Motor neuron (in vitro differentiated cells): ENCODE results near the gene C2orf78. TPM values are rescaled to one million over a fixed set of nuclear protein-coding genes. Genes with fewer than 3 reads are reported as not detected.
"Not testable (repeated sequence)": the region's sequence is repeated elsewhere in the genome, so short reads cannot be mapped to it uniquely, and the experiment has no call there.

ENCODE experiments used
- ATAC-seq, 8 experiments: fragments of 200-7000 bp; cut with Tn5 transposase; replicated peaks in 6 of 8; 2 replicates each; pipeline ENCODE4 v1.8.0; 2021; ENCODE audit warnings: mild to moderate bottlenecking in 8 of 8, moderate library complexity in 8 of 8
- H3K27ac ChIP-seq, 2 donors: fragments of 250-450 bp; sonication (Bioruptor Pico); 2 replicates each; pipeline ENCODE4 v1.9.0; 2021; ENCODE audit warnings: antibody characterized with exemption in 2 of 2, mild to moderate bottlenecking in 2 of 2, moderate library complexity in 1 of 2
- H3K4me1 ChIP-seq, 2 donors: fragments of 250-450 bp; sonication (Bioruptor Pico); replicated peaks in 1 of 2; 2 replicates each; pipeline ENCODE4 v1.6.1; 2021; ENCODE audit warnings: antibody characterized with exemption in 2 of 2, mild to moderate bottlenecking in 2 of 2, moderate library complexity in 1 of 2
- H3K4me3 ChIP-seq, 5 donors: fragments of 250-450 bp; sonication (Bioruptor Pico); 2 replicates each; pipeline ENCODE4 v1.9.0; 2021; ENCODE audit warnings: antibody characterized with exemption in 5 of 5, mild to moderate bottlenecking in 5 of 5, moderate library complexity in 4 of 5
- WGBS, 10 experiments: fragments of 450-650 bp; shearing (Covaris generic); methylation state at CpG; one replicate each; pipeline ENCODE4 v1.0.0; 2022; 5-methylcytosine and 5-hydroxymethylcytosine counted together
- in situ Hi-C, 9 experiments: fragments of 400-800 bp; cut with MboI; loops; one replicate each; pipeline ENCODE4 v1.15.0; 2021; ENCODE audit warnings: low sequenced_read_pairs in 9 of 9, low pct_unique_long_range_greater_than_20kb in 2 of 9; ENCODE audit not compliant: unreplicated experiment in 9 of 9
- total RNA-seq, 8 experiments: library from RNA; unstranded; fragments of 300-600 nt; gene quantifications; 2 replicates each; pipeline versions ENCODE4 v1.2.3 to v1.2.4, GENCODE V29; 2022

The C2orf78 gene
- total RNA-seq, 8 experiments from 2014 or later = 0.08 to 0.21 (median 0.10) TPM; not detected in 3

GRCh38 chr2:73766349-73766748 lies 17.6 kb upstream of the C2orf78 start:
- no peak for ATAC-seq
- Histone ChIP-seq H3K4me1 (peaks cover 0 to 3% of the 10 kb centered on the region in 2 donors), H3K4me3 (no peak overlapping the region), H3K27ac (no peak overlapping the region)
- in situ Hi-C loops = no loop called here
- WGBS, 10 experiments = 86 to 100% (median 100%) methylated on average over 1 of the region's 1 CpG; no CpG with 5 or more reads in 3 of the 10 experiments

DNA sequence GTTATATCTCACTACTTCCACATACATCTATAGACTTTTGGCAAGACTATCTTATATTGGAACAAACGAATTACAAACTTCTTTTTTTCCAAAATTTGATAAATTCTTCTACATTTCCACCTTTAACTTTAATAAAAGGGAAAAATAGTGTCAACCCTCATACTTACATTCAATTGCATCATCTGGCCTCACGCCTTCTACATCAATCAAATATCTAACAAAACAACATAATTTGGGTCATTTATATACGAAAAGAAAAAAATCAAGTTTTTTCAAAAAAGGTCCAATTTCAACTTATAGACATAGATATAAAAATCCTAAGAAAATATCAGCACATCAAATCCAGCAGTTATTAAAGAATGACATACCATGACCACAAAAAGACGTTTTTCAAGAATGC lies 17.0 kb upstream of the C2orf78 start:
- H3K27ac ChIP-seq = no peak overlapping the region
- in situ Hi-C loops = no loop called here
- no peak for ATAC-seq
- no peak overlapping the region for H3K4me3 ChIP-seq
- WGBS, 10 experiments = 78 to 98% (median 86%) methylated on average over 1 to 4 of the region's 4 CpGs; no CpG with 5 or more reads in 2 of the 10 experiments
- peaks cover 0 to 3% of the 10 kb centered on the region in 2 donors for H3K4me1 ChIP-seq

GRCh38 chr2:73770725-73771124 lies 13.3 kb upstream of the C2orf78 start:
- Histone ChIP-seq H3K27ac (no peak overlapping the region), H3K4me1 (peaks cover 0 to 3% of the 10 kb centered on the region in 2 donors), H3K4me3 (no peak overlapping the region)
- 58 to 100% (median 88%) methylated on average over 1 to 3 of the region's 3 CpGs for WGBS, 10 experiments
- in situ Hi-C loops = no loop called here
- ATAC-seq = no peak

GRCh38 chr2:73772819-73773218 lies 11.2 kb upstream of the C2orf78 start:
- in situ Hi-C loops = no loop called here
- no peak overlapping the region for H3K27ac ChIP-seq
- no peaks in the 10 kb centered on the region for H3K4me1 ChIP-seq
- no peak overlapping the region for H3K4me3 ChIP-seq
- no peak for ATAC-seq

GRCh38 chr2:73776381-73776780 lies 7.6 kb upstream of the C2orf78 start:
- WGBS, 10 experiments = 60 to 100% (median 92%) methylated on average over 1 to 2 of the region's 4 CpGs; no CpG with 5 or more reads in 3 of the 10 experiments
- Histone ChIP-seq H3K27ac (no peak overlapping the region), H3K4me1 (peaks cover 9 to 10% of the 10 kb centered on the region in 2 donors), H3K4me3 (no peak overlapping the region)
- in situ Hi-C loops = no loop called here
- no peak for ATAC-seq

DNA sequence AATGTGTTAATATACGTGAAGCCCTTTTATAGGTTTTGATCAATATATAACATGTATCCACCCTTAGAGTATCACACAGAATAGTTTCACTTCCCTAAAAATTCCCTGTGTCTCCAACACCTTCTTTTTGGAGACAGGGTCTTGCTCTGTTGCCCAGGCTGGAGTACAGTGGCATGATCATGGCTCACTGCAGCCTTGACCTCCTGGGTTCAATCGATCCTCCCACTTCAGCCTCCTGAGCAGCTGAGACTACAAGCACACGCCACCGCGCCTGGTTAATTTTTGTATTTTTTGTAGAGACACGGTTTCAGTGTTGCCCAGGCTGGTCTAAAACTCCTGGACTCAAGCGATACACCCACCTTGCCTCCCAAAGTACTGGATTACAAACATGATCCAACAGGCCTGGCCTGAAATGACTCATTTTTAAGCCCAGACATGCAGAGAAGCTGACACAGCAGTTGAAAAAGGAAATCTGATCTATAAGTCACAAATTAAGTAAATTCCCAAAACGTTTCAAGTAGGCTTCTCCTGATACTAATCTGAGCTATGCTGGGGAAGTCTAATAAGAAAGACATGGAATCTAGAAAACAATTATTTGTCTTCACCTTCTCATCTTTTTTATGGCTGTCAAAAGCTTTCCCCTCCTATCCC lies 7.0 kb upstream of the C2orf78 start:
- ATAC-seq = peak in 1 of 8 experiments; percentile 11
- no peak overlapping the region for H3K27ac ChIP-seq
- no peak overlapping the region for H3K4me3 ChIP-seq
- in situ Hi-C loops = no loop called here
- peaks cover 9 to 10% of the 10 kb centered on the region in 2 donors for H3K4me1 ChIP-seq
- WGBS, 10 experiments = 42 to 100% (median 91%) methylated on average over 1 to 8 of the region's 8 CpGs; no CpG with 5 or more reads in 1 of the 10 experiments

DNA sequence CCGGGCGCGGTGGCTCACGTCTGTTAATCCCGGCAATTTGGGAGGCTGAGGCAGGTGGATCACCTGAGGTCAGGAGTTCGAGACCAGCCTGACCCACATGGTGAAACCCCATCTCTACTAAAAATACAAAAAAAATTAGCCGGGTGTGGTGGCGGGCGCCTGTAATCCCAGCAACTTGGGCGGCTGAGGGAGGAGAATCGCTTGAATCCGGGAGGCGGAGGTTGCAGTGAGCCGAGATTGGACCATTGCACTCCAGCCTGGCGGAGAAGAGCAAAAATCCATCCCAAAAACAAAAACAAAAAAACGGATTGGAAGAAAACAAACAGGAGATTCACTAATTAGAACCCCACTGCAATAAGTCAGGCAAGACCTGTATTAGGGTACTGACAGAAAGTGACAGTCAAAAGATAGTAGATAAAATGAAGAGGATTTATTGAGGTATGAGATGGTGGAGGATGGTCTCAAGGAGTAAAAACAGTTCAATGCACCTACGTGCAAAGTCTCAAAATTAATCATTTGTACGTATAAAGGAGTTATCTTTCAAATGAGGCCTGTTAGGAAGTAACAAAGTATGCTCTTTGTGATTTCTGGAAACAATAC lies 5.0 kb upstream of the C2orf78 start:
- H3K27ac ChIP-seq = peak overlapping the region in 1 of 2 donors; percentile 83
- in situ Hi-C loops = not testable (repeated sequence)
- peak overlapping the region; percentile 67 to 98 (median 80) for H3K4me3 ChIP-seq

DNA sequence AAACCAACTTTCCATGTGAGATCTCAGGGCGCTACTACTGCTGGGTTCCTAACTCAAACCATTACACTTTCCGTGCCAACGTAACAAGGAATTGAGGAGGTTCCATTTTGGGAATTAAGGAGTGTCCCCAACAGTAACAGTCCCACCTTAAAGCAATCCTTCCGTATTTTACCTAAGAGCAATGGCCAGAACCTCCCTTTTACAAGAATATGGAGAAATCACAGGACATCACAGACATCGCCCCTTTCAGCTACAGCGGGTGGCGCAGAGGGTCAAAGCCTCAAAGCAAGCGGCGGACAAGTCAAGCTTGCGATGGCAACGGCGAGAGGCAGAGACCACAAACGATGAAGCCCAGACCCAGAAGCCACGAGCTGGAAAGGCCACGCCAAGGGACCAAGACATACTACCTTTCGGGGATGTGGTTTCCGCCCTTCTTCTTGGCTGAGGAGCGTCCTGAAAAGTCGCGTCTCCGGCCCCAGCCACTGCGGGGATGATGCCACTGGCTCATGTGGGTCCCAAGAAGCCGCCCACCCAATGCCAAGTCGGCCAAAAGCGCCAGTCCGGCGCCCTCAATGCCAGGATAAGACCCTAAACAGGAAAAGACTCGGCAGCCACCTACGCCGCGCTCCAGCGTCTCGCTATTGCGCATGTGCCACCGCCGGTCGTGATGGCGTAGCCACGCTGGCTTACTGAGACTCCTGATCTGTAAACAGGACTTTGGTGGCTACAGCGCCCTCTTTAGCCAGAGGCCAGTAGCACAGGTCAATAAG lies 4.3 kb upstream of the C2orf78 start, which contains the start of gene DUSP11:
Gene DUSP11 (minus strand): TSS at position 637 of the 770 bp plus-strand sequence. CDS start 129 bp downstream, at position 508.
- Histone ChIP-seq H3K4me3 (peak within 1 kb of the TSS; percentile 67 to 98 (median 80)), H3K27ac (peak within 1 kb of the TSS; percentile 78 to 83), H3K4me1 (peaks cover 9 to 10% of the 10 kb centered on the region in 2 donors)
- ATAC-seq = peak; percentile 88 to 99 (median 97)
- in situ Hi-C loops = no loop called here
- 0 to 5% (median 0%) methylated on average over 2 to 35 of the region's 40 CpGs for WGBS, 10 experiments

More for the DNA sequence above, 5.0 kb upstream of the C2orf78 start:
- H3K4me1 ChIP-seq, ATAC-seq: not testable (repeated sequence)
- WGBS, 10 experiments = 26 to 72% (median 63%) methylated on average over 4 to 16 of the region's 18 CpGs; no CpG with 5 or more reads in 1 of the 10 experiments

DNA sequence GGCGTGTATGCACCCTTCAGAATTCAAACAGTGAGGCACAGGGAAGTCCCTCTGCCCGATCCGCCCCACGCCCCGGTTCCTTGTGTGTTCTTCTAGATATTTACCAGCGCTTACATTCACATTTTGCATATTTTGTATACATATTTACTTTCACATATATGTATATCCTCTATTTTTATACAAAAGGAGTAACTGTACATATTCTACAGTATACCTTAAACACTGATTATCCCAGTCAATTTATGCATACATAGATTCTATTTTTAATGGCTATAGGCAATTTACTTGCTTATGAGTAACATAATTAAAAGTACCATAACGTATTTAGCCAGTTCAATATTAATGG lies 3.8 kb upstream of the C2orf78 start:
- Histone ChIP-seq H3K27ac (no peak overlapping the region), H3K4me3 (peak overlapping the region in 4 of 5 donors; percentile 67 to 87 (median 80)), H3K4me1 (peaks cover 9 to 10% of the 10 kb centered on the region in 2 donors)
- in situ Hi-C loops = no loop called here
- ATAC-seq = no peak
- 0 to 71% (median 4%) methylated on average over 1 to 7 of the region's 7 CpGs; no CpG with 5 or more reads in 1 of the 10 experiments for WGBS, 10 experiments

DNA sequence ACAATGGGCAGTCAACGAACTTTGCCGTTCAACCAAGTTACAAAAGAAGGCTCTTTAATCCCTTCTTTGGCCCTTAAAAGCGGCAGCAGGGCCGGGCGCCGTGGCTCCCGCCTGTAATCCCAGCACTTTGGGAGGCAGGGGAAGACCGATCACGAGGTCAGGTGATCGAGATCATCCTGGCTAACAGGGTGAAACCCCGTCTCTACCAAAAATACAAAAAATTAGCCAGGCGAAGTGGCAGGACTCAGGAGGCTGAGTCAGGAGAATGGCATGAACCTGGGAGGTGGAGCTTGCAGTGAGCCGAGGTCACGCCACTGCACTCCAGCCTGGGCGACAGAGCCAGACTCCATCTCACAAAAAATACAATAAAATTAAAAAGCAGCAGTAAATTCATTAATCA lies 581 bp upstream of the C2orf78 start:
- H3K4me1 ChIP-seq, ATAC-seq, H3K27ac ChIP-seq, in situ Hi-C loops, H3K4me3 ChIP-seq: not testable (repeated sequence)
- 0 to 100% (median 72%) methylated on average over 1 to 12 of the region's 15 CpGs; no CpG with 5 or more reads in 2 of the 10 experiments for WGBS, 10 experiments

DNA sequence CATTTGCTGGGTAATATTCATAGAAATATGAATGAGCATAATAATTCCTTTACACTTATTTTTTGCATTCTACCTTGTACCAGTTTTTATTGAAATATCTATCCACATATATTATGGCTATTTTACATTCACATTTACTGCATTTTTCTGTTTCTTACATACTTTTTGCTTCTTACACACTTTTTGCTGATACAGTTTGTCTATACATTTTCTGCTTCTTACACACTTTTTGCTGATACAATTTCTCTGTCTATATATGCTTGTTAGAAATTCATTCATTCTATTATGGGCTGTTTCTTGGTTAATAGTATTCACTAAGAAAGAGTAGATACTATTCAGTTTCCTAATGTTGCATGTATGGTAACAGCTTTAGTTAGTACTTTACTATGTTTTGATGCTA lies 27.9 kb downstream of the C2orf78 start:
- ATAC-seq = no peak
- no peak overlapping the region for H3K27ac ChIP-seq
- in situ Hi-C loops = no loop called here
- no peak overlapping the region for H3K4me3 ChIP-seq
- no peaks in the 10 kb centered on the region for H3K4me1 ChIP-seq

- Histone ChIP-seq H3K27ac (no peak overlapping the region), H3K4me1 (no peaks in the 10 kb centered on the region), H3K4me3 (no peak overlapping the region)
- in situ Hi-C loops = no loop called here
- no peak for ATAC-seq
Observed at GRCh38 chr2:73812635-73813034, 28.7 kb downstream of the C2orf78 start.

DNA sequence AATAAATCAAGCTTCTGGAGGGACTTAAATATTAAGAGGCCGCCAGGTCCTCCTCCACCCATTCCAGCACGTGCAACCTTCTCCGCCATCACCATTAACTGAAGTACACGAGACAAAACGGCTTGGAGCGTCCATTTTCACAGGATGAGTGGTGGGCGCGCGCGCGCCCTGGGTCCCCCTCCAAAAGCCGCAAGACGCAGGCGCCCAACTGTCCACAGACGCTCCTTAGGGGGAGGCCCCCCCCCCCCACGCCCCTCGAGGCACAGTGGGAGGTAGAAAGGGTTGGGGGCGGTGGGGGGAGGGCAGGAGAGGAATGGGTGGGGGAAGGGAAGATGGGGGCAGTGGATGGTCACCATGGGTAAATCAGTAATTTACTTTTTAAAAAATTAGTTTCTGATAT lies 34.3 kb downstream of the C2orf78 start:
- H3K27ac ChIP-seq = no peak overlapping the region
- no peak for ATAC-seq
- in situ Hi-C loops = no loop called here
- H3K4me3 ChIP-seq = no peak overlapping the region
- no peaks in the 10 kb centered on the region for H3K4me1 ChIP-seq
- WGBS, 10 experiments = 80% methylated on average over 1 of the region's 18 CpGs; no CpG with 5 or more reads in 9 of the 10 experiments
